Lower leg skin (tissue), 4 donors: ENCODE measurements around the gene CIBAR2. TPM values are rescaled to one million over a fixed set of nuclear protein-coding genes. Genes with fewer than 3 reads are reported as not detected.

ENCODE experiments used
- DNase-seq, 2 donors: peaks; one replicate each; pipeline ENCODE4 v3.0.0-alpha.2; 2019; ENCODE audit warnings: low spot score in 2 of 2
- H3K4me3 ChIP-seq: fragments of 200-600 bp; sonication (generic); 2 replicates; pipeline ENCODE4 v1.5.1; 2017; ENCODE audit warnings: mild to moderate bottlenecking, low read depth; ENCODE audit not compliant: poor library complexity, severe bottlenecking
- POLR2A ChIP-seq, 2 donors: fragments of 450-650 bp; IDR thresholded peaks; one replicate each; pipeline ENCODE4 v1.6.1; 2016 to 2017; ENCODE audit warnings: antibody characterized with exemption in 2 of 2, mild to moderate bottlenecking in 1 of 2, moderate library complexity in 1 of 2
- WGBS, 2 donors: methylation state at CpG; one replicate each; pipeline ENCODE4 v1.1.5; 2018; 5-methylcytosine and 5-hydroxymethylcytosine counted together
- intact Hi-C: fragments of 100-400 bp; cut with DNase I; formaldehyde crosslinking; loops from one replicate; pipeline ENCODE4 v1.15.0; 2023; ENCODE audit warnings: low total_unique reads
- total RNA-seq, 4 donors: library from RNA; depleted of rRNA; stranded (reverse); fragments of >200 nt; gene quantifications; one replicate each; pipeline ENCODE4 v1.1.0, GENCODE V29; 2016
- TF ChIP-seq, protein P1 (sequence below), 3 donors: fragments of 450-650 bp; IDR thresholded peaks; one replicate each; pipeline ENCODE4 v1.5.1; 2016; ENCODE audit warnings: antibody characterized with exemption in 3 of 3, mild to moderate bottlenecking in 3 of 3, moderate library complexity in 2 of 3

The CIBAR2 gene
- total RNA-seq, 4 donors from 2014 or later = not detected

DNA sequence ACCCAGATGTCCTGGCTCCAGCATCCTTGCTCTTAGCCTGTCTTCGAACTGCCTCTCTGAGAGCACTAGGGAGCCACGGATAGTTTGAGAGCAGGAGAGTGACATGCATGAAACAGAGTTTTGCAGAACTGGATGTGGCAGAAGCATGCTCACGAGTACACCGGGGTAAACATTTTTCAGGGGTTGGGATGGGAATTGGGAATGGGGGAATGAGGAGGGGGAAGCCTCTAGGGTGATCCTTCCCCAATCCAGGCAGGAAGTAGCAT, 34.2 kb upstream of the CIBAR2 start:
- TF ChIP-seq, protein P1, sequence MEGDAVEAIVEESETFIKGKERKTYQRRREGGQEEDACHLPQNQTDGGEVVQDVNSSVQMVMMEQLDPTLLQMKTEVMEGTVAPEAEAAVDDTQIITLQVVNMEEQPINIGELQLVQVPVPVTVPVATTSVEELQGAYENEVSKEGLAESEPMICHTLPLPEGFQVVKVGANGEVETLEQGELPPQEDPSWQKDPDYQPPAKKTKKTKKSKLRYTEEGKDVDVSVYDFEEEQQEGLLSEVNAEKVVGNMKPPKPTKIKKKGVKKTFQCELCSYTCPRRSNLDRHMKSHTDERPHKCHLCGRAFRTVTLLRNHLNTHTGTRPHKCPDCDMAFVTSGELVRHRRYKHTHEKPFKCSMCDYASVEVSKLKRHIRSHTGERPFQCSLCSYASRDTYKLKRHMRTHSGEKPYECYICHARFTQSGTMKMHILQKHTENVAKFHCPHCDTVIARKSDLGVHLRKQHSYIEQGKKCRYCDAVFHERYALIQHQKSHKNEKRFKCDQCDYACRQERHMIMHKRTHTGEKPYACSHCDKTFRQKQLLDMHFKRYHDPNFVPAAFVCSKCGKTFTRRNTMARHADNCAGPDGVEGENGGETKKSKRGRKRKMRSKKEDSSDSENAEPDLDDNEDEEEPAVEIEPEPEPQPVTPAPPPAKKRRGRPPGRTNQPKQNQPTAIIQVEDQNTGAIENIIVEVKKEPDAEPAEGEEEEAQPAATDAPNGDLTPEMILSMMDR (IDR thresholded peaks at IDR 0.05) = no peak
- no peak for TF ChIP-seq POLR2A (IDR thresholded peaks at IDR 0.05)
- intact Hi-C loops = no loop called here
- WGBS, 2 donors = 87% methylated on average over 4 of the region's 4 CpGs
- no peak for DNase-seq
- H3K4me3 ChIP-seq = no peak overlapping the region

DNA sequence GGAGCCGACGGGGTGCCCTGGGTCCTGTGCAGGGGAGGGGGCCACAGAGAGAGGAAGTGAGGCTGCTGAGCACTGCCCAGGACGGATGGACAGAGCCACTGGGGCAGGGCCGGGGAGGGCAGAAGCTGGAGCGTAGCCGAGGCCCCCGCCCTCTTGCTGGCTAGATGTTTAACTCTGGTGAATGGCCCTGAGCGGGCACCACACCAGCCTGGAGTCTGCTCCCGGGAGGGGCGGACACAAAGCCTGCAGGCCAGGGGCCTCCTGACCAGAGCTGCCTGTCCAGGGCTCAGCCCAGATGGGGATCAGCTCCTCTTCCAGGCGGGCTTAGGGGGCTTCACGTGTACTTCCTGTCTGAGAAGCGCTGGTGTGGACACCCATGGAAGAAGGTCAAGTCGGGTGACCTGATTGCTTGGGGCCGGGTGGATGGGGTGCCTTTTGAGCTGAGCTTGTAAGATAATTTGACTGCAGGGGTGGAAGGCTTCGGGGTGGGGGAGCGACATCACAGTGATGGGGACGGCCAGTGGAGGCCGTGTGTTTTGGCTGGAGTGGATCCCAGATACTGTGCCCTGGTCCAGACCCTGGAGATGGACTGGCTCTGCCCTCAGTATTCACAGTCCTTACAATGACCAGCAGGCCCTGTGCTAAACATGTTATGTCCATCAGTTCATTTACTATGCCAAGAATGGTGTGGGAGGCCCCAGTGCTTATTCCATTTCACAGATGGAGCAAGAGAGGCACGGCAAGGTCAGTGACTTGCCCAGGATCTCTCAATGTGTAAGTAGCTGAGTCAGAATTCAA, 33.7 kb upstream of the CIBAR2 start:
- no peak for TF ChIP-seq POLR2A (IDR thresholded peaks at IDR 0.05)
- TF ChIP-seq, protein P1 (IDR thresholded peaks at IDR 0.05) = no peak
- no peak overlapping the region for H3K4me3 ChIP-seq
- 77 to 78% methylated on average over 17 to 18 of the region's 20 CpGs for WGBS, 2 donors
- intact Hi-C loops = no loop called here
- DNase-seq = no peak

DNA sequence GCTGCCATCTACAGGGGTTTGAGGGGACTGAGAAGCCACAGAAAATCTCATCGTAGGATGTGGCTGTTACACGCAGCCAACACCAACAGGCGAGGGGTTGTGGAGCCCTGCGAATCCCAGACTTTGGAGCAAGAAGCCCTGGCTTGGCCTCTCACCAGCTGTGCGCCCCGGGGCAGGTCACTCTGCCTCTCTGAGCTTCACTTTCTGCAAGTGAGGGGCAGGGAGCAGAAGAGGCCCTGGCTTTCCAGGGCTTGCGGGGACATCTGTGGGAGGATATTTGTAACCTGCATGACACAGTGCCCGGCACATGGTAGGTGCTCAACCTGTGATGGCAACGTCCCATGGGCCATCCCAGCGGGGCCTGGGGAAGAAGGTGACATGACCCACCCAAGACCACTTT, 32.9 kb upstream of the CIBAR2 start:
- H3K4me3 ChIP-seq = no peak overlapping the region
- WGBS, 2 donors = 95 to 97% methylated on average over 10 of the region's 10 CpGs
- DNase-seq = no peak
- TF ChIP-seq POLR2A (IDR thresholded peaks at IDR 0.05) = no peak
- TF ChIP-seq, protein P1 (IDR thresholded peaks at IDR 0.05) = no peak
- intact Hi-C loops = no loop called here

DNA sequence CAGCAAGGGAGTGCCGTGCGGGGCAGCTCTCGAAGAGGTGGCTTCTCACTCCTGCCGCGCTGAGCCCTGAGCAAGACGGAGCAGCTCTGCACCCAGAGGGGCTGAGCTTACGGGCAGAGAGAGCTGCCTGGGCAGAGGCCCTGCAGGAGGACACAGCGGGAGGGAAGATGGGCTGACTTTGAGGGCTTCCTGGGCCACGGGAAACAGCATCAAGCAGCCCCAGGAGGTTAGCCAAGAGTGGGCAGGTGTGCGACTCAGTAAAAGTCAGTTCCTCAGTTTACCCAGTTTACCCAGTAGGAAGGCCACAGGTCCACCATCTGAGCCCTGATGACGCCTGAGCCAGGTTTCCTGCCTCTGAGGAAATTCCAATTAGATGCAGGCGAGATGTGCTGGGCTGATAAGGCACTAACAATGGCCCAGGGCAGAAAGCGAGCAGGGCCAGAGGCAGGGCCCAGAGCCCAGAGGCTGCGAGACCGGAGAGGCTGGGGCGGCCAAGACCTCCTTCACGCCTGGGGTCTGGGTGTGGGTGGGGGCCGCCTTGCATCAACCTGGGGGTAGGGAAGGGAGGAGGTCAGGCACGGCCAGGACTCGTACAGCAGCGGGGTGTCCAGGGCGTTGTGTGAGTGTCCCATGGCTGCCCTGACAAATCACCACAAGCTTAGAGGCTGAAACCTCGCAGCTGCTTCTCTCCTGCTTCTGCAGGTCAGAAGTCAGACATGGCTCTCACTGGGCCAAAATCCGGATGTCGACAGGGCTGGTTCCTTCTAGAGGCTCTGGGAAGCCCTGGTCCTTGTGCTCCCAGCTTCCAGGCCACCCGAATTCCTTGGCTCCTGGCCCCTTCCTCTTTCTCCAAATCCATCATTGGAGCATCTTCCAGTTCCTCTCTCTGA, 32.0 kb upstream of the CIBAR2 start:
- DNase-seq = no peak
- WGBS, 2 donors = 85 to 88% methylated on average over 22 to 26 of the region's 26 CpGs
- no peak overlapping the region for H3K4me3 ChIP-seq
- TF ChIP-seq POLR2A (IDR thresholded peaks at IDR 0.05) = no peak
- TF ChIP-seq, protein P1 (IDR thresholded peaks at IDR 0.05) = no peak
- intact Hi-C loops = no loop called here

DNA sequence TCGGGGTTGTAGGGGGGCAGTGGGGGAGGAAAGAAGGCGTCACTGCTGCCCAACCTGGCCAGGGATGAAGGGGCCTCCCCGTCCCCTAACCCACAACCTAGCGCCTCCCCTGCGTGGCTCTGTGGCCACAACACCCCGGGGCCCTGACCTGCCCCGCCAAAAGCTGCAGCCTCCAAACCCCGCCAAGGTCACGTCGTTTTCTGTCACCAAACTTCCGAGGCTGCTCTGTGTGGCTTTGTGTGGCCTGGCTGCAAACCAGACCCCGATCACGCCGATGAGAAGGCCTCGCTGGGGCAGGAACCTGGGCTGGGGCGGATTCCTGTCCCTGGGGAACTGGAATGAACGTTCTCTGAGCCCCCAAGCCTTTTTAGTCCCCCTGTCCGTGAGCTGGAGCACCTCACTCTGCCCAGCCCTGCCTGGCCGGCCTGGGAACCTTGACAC, 30.5 kb upstream of the CIBAR2 start:
- no peak for TF ChIP-seq POLR2A (IDR thresholded peaks at IDR 0.05)
- TF ChIP-seq, protein P1 (IDR thresholded peaks at IDR 0.05) = no peak
- WGBS, 2 donors = 87 to 93% methylated on average over 19 of the region's 19 CpGs
- intact Hi-C loops = no loop called here
- H3K4me3 ChIP-seq = no peak overlapping the region
- no peak for DNase-seq
